ENCODE results near the gene GRB2. TPM values are rescaled to one million over a fixed set of nuclear protein-coding genes. Genes with fewer than 3 reads are reported as not detected.
"Not testable (repeated sequence)": the region's sequence is repeated elsewhere in the genome, so short reads cannot be mapped to it uniquely, and the experiment has no call there.

GRB2 gene
- total RNA-seq, 1 donor = 88.3 TPM

DNA sequence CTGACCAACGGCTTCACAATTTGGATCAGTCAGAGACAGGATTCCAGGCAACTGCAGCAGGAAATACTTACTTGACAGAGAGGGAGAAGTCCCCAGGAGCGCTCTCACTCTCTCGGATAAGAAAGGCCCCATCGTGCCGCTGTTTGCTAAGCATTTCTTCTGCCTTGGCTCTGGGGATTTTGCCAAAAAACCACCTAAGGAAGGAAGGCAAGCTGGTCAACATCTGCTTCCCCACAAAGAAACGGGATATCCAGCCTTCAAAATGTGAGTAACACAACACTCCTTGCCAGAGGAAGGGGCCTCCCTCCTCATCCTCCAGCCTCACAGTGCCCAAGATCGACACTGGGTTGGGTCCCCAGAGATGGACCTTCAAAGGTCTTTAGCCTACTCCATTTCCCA is 79.7 kb downstream of the GRB2 start:
- peak in 2 of 3 donors; percentile 83 to 88 for DNase-seq (ENCODE audit: low read depth in 2 of 3, low spot score in 2 of 3)

DNA sequence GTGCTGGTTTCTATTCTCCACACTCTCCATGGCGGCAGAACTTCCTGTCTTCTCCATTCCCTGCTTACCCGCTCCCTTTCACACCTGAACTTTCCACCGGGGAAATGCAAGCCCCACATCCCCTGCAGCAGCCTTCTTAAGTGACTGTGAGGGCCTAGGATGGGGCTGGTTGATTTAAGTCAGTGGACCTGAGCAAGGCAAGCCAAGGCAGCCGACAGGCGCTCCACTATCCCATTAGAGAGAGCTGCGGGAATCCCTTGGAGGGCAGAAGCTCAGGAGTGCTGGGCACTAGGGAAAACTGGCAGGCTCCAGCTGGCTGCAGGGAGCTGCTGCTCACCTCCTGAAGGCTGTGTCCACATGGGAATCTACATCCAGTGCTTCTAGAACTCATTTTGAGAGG is 80.1 kb downstream of the GRB2 start:
- no peak for DNase-seq (ENCODE audit: low read depth in 2 of 3, low spot score in 2 of 3)

DNA sequence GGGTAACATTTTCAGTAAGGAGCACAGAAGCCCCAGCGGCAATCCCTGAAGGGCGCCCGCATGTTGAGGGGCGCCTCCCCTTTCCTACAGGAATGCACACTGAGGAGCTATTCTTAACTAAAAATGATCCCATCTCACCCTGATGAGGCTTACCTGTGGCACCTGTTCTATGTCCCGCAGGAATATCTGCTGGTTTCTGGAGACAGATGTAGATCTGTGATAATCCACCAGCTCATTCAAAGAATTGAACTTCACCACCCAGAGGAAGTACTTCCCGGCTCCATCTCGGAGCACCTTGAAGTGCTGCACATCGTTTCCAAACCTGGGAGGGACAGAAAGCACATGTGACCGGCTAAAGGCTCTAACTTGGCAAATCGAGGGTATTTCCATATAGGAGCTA is 84.0 kb downstream of the GRB2 start:
- no peak for DNase-seq (ENCODE audit: low read depth in 2 of 3, low spot score in 2 of 3)

GRCh38 chr17:75319904-75320691 is 85.4 kb downstream of the GRB2 start:
- no peak for DNase-seq (ENCODE audit: low read depth in 2 of 3, low spot score in 2 of 3)

GRCh38 chr17:75318615-75319222 is 86.8 kb downstream of the GRB2 start:
- DNase-seq (ENCODE audit: low read depth in 2 of 3, low spot score in 2 of 3) = no peak

DNA sequence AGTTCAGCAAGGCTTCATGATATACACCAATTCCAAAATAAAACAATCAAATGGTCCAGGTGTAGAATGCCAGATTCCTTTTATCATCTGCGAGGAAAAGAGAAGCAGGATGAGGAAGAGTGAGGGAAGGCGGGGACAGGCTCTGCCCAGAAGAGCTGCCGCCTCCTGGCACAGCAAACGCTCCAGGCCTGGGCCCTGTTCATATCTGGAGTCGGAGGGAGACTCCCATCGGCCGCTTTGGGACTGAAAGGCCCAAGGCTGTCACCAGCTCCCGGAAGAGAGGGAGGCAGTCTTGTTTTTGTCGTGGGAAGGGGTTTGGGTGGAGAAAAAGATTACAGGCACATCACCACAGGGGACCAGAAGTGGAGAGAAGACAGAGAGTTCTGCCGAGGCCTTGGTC is 87.3 kb downstream of the GRB2 start:
- no peak for DNase-seq (ENCODE audit: low read depth in 2 of 3, low spot score in 2 of 3)

DNA sequence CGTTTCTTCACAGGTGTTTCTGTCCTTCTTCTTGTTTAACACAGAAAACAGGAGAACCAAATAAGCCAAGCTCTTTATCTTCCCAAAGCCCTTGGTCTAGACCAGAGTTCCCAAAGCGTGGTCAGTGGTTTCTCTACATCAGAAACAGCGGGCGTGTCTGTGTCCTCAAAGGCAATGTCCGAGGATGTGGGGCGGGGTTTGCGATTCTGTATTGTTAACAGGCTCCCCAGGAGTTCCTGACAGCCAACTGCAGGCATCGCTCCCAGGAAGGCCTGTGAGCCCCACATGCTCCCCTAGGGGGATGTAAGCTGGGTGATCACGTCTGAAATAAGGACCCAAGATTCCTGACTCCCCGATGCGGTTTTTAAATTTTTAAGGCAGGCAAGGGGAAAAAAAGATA is 87.8 kb downstream of the GRB2 start:
- no peak for DNase-seq (ENCODE audit: low read depth in 2 of 3, low spot score in 2 of 3)

DNA sequence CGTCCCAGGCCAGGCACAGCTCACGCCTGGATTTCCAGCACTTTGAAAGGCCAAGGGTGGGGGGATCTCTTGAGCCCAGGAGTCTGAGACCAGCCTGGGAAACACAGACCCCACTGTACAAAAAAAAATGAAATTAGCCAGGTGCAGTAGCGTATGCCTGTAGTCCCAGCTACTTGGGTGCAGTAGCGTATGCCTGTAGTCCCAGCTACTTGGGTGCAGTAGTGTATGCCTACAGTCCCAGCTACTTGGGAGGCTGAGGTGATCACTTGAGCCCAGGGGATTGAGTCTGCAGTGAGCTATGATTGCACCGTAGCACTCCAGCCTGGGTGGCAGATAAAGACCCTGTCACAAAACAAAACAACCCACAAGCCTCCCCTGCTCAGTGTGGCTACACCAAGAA is 89.2 kb downstream of the GRB2 start:
- DNase-seq (ENCODE audit: low read depth in 2 of 3, low spot score in 2 of 3) = no peak

DNA sequence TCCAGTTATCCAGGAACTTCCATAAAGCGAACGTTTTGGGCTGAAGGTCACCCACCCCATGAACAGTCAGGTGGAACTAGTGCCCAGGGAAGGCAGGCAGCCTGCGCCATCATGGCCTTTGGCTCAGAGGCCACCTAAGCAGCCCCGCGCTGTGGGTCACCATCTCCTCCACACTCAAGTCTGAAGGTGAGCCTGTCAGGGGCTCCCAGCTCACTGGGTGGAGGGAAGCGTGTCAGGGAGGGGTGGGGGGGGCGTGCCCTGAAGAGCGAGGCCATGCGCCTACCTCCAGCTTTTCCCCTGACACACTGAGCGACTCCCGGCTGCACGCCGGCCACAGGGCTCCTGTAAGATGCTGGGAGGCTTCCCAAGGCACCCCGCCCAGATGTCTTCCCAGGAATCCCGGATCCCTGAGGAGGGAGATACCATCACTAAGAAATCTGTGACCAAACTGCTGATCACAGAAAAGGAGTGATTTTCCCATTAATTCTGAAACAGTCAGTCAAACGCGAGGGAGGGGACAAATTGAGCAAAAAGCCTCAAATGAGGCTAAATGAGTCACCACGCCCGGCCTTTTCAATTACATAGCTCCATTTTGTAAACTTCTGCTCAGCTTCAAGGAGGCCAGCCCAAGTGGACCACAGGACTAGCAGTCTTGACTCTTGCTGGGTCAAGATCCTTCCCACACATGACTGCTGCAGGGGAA is 89.8 kb downstream of the GRB2 start:
- no peak for DNase-seq (ENCODE audit: low read depth in 2 of 3, low spot score in 2 of 3)

DNA sequence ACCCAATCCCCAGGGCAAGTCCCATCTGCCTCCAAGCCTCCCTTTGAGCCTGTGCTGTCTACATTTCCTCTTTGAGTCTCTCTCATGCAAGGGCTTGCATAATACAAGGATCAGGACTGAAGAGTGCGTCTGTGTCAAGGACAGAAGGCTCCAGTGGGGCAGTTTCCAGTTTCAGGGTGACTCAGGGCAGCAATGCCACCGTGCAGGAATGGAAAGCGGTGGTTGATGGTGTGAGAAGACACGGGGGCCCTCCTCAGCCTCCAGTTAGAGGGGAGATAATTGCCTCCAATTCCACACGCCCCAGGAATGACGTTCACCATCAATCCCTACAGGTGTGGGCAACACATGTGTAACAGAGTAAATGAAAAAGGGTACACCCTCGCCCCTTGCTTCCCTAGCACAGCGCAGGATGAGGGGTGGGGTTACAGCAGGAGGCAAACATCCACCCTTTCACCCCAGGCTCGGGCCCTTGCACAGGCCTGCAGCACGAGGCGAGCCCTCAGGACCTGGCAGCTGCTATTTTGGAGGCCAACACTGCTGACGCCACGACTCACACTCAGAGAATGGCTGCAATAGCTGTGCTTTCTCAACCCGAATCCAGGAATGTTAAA is 91.4 kb downstream of the GRB2 start:
- no peak for DNase-seq (ENCODE audit: low read depth in 2 of 3, low spot score in 2 of 3)

DNA sequence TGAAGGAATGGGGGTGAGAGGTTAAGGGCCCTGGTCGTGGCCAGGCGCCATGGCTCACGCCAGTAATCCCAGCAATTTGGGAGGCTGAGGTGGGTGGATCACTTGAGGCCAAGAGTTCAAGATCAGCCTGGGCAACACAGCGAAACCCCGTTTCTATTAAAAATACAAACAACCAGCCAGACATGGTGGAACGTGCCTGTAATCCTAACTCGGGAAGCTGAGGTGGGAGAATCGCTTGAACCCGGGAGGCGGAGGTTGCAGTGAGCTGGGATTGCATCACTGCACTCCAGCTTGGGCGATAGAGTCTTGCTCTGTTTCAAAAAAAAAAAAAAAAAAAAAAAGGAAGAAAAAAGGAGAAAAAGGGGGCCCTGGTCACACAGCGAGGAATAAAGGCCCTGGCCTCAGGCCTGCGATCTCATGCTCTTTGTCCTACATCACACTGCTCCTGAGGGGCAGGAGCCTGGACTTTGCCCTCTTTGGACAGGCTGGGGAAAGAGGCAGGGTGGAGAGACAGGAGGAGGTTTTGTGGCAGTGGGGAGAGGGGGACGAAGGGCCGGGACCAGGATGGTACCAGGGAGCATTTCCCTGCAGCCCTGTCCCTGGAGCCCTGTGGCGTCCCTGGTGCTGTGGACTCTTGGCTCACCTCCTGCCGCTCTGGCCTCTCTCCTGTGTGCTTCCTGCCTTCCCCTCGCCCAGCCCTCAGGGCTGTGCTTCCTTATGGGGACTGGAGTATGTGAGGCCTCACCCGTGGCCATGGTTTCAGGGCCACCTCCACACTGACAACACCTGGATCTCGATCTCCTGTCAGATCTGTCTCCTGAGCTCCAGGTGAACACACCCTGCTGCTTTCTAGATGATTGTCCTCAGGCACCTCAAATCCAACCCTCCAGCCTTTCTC is 96.5 kb downstream of the GRB2 start:
- no peak for DNase-seq (ENCODE audit: low read depth in 2 of 3, low spot score in 2 of 3)

DNA sequence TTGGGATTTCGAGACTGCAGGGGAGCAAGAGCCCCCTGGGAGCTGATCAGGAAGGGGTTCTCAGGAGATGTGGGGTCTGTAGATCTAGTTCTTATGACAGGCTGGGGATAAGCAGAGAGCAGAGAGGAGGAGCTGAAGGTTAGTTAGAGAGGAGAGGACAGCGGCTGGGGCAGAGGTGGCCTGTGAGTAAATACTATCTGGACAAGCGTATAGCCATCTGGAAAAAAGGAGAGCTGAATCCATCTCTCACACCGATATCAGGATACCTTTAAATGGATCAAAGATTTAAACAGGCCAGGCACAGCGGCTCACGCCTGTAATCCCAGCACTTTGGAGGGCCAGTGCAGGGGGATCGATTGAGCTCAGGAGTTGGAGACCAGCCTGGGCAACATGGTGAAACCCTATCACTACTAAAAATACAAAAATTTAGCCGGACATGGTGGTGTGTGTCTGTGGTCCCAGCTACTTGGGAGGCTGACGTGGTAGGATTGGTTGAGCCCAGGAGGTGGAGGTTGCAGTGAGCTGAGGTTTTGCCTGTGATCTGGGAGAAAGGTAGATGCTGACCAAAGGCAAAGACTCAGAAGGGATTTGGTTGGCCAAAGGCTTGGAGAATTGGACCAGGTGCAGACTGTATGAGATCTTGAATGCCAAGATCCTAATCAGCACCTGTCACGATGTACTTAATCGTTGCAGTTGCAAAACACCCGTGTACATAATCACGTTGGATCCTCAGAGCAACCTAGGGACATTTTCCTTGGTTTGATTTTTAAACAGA is 97.3 kb downstream of the GRB2 start:
- no peak for DNase-seq (ENCODE audit: low read depth in 2 of 3, low spot score in 2 of 3)

- DNase-seq (ENCODE audit: low read depth in 2 of 3, low spot score in 2 of 3) = no peak
These were observed 103.8 kb downstream of the GRB2 start for GRCh38 chr17:75301502-75302206.

GRCh38 chr17:75301049-75301448 is 104.4 kb downstream of the GRB2 start:
- no peak for DNase-seq (ENCODE audit: low read depth in 2 of 3, low spot score in 2 of 3)

DNA sequence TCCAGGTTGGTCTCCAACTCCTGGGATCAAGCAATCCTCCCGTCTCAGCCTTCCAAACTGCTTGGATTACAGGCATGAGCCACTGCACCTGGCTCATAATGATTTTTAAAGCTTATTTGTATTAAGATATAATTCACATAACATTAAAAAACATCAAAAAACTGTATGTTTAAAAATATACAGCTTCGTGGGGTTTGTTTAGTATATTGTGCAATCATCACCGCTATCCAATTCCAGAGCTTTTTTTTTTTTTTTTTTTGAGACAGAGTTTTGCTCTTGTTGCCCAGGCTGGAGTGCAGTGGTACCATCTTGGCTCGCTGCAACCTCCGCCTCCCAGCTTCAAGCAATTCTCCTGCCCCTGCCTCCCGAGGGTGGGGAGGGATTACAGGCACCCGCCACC is 105.2 kb downstream of the GRB2 start:
- DNase-seq (ENCODE audit: low read depth in 2 of 3, low spot score in 2 of 3) = no peak

DNA sequence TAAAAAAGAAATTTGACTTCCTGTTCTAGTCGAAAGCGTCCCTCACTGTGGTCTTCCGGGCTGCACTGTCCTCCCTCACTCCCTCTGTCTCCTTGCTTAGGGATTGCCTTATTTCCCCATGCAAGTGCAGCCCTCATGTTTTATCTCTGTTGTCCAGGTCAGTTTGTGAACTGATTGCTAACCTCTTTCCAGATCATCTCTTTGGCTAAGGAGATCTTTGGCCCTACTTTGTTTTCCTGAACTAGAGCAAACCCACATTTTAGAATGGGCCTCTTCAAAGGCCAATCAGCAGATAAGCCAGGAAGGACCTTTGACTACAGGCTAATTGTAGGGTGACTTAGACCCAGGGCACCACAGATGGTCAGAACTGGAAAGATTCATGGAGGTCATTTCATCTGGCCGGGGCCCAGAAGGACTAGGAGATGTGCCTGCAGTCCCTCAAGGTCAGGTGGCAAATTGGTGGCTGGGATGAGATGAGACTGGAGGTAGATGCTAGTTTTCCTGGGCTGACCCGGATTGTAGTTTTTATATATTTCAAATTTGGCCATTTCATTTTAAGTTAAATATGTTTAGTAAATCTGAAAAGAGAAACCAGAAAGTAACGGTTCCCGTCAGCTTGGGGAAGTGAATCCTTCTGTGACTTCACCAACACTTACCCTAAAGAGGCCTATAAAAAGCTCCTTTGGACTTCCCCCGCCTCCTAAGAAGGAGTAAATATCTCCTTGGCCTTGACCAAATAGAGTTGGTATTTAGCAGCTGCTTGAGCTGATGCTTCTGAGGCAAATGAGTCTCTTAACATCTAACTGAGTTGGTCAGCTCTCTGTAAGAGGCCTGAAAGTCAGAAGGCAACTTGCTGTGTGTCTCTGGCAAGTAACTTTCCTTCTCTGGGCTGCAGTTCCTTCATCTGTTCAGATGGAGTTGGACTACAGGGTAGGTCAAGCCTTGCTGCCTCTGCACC is 110.0 kb downstream of the GRB2 start:
- peak in 2 of 3 donors; percentile 38 to 64 for DNase-seq (ENCODE audit: low read depth in 2 of 3, low spot score in 2 of 3)

DNA sequence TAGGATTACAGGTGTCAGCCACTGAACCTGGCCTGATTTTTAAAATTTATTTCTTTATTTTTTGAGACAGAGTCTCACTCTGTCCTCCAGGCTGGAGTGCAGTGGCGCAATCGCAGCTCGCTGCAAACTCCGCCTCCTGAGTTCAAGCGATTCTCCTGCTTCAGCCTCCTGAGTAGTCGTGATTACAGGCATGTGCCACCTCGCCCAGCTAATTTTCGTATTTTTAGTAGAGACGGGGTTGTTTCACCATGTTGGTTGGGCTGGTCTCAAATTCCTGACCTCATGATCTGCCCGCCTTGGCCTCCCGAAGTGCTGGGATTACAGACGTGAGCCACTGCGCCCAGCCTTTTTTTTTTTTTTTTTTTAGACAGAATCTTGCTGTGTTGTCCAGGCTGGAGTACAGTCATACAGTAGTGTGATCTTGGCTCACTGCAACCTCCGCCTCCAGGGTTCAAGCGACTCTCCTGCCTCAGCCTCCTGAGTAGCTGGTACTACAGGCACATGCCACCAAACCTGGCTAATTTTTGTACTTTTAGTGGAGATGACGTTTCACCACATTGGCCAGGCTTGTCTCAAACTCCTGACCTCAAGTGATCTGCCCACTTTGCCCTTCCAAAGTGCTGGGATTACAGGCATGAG is 112.5 kb downstream of the GRB2 start:
- not testable (repeated sequence) for DNase-seq (ENCODE audit: low read depth in 2 of 3, low spot score in 2 of 3)
